GM23338 (cell line): ENCODE measurements around the gene COBL.

ENCODE experiments used
- EZH2 ChIP-seq: fragments of 200-600 bp; sonication (generic); IDR thresholded peaks from one replicate; pipeline ENCODE4 v1.8.0; 2017; ENCODE audit warnings: antibody characterized with exemption, mild to moderate bottlenecking, low read depth; ENCODE audit not compliant: unreplicated experiment
- JUNB ChIP-seq: IDR thresholded peaks from one replicate; pipeline ENCODE4 v1.6.1; 2016; ENCODE audit warnings: antibody characterized with exemption; ENCODE audit not compliant: unreplicated experiment
- TF ChIP-seq, protein P1 (sequence below), 2 experiments: fragments of 200-600 bp in 1 of 2; sonication (generic) in 1 of 2; conservative IDR thresholded peaks; 2 replicates each; pipeline versions ENCODE4 v1.5.1 to v1.6.1; 2016 to 2017; ENCODE audit warnings: antibody characterized with exemption in 2 of 2, low read depth in 2 of 2, mild to moderate bottlenecking in 2 of 2, moderate library complexity in 1 of 2

- TF ChIP-seq, protein P1, sequence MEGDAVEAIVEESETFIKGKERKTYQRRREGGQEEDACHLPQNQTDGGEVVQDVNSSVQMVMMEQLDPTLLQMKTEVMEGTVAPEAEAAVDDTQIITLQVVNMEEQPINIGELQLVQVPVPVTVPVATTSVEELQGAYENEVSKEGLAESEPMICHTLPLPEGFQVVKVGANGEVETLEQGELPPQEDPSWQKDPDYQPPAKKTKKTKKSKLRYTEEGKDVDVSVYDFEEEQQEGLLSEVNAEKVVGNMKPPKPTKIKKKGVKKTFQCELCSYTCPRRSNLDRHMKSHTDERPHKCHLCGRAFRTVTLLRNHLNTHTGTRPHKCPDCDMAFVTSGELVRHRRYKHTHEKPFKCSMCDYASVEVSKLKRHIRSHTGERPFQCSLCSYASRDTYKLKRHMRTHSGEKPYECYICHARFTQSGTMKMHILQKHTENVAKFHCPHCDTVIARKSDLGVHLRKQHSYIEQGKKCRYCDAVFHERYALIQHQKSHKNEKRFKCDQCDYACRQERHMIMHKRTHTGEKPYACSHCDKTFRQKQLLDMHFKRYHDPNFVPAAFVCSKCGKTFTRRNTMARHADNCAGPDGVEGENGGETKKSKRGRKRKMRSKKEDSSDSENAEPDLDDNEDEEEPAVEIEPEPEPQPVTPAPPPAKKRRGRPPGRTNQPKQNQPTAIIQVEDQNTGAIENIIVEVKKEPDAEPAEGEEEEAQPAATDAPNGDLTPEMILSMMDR (conservative IDR thresholded peaks at IDR 0.05; ENCODE audit: low read depth in 2 of 2) = no peak
- TF ChIP-seq JUNB (no peak), EZH2 (no peak)
Observed at GRCh38 chr7:51123322-51124019, 193.1 kb downstream of the COBL start.
